GM04503 (cell line): Measurements from ENCODE around the gene TEX55.
"Not testable (repeated sequence)": the region's sequence is repeated elsewhere in the genome, so short reads cannot be mapped to it uniquely, and the experiment has no call there.

Experiments used
- DNase-seq: peaks from one replicate; pipeline ENCODE4 v3.0.0-alpha.2; 2012; ENCODE audit warnings: low read depth

The TEX55 gene

DNA sequence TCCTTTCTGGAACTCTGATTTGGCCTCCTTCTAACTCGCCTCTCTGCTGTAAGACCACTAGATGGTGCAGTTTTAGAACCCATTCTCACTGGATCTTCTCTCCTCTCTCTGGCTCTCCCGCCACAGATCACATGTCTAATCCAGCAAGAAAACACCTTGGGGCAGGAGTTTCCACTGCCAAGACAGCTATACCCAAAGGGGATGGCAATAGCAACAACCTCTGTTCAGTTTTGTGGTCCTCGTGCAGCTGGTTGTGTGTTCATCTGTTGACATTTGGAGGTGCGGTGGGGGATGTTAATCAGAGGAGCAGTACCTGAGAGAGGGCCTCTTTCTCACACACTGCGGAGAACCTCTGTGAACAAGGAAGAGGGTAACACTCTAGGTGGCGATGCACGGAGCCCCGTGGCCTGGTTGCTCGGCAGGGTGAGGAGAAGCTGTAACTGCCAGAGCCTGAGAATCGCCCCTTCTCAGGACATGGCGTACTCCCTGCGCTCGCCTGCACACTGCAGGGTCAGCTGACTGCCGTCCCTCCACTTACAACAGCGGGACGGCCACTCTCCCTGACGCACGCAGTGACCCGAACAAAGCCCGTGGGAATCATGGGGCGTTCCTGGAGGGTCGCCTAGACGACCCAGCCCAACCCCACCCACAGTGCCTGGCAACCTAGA, at the start of gene TEX55:
TSS of gene TEX55 (plus strand) at position 666 of the 668 bp plus-strand sequence. CDS start 25 bp downstream, outside the sequence.
- peak; percentile 12 for DNase-seq

DNA sequence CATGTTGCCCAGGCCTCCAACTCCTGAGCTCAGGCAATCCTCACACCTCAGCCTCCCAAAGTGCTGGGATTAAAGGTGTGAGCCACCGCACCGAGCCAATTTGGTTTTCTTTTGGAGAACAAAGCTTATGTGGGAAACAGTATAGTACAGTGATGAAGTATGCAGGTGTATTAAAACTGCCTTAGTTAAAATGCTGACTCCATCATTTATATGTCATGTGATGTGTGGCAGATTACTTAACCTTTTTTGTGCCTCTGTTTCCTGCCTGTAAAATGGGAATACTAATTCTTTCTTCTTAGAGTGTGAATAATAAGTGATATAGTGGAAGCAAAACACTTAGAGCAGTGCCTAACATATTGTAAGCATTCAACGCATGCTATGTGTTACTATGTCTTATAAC, 48.0 kb upstream of the TEX55 start:
- no peak for DNase-seq

DNA sequence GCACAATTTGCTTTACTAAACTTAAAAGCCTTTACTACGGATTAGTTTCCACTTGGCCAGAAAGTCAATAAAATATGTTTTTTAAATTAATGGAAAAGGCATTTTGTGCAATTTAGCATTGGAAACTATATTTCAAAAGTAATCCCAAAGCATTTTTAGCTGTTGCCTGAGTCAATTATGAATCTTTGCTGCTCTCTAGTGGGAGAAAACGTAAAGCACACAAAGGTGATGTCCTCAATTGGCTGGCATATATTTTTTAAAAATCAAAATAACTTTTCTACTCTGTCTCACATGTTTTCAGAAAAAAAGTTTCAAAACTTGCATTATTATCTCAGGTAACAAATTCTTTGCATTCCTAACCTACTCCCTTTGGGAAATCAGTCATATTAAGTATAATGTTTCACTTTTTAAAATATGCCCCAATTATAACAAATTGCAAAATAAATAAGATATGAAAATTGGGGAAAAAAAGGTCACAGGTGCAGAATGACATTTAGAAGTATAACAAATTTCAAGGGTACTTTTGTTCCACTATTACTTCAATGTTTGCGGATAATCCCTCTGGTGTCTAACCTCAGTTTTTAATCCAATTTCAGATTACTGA, 47.2 kb upstream of the TEX55 start:
- DNase-seq: peak; percentile 8

DNA sequence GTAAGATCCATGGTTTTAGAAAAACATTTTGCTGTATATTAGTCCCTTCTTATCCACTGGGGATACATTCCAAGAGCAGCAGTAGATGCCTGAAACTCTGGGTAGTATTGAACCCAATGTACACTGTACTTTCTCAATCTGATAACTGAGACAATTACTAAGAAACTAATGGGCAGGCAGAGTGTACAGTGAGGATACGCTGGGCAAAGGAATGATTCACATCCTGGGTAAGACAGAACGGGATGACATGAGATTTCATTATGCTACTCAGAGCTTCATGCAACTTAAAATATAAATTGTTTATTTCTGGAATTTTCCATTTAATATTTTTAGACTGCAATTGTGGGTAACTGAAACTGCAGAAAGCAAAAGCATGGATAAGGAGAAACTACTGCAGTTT, 46.2 kb upstream of the TEX55 start:
- DNase-seq: no peak

DNA sequence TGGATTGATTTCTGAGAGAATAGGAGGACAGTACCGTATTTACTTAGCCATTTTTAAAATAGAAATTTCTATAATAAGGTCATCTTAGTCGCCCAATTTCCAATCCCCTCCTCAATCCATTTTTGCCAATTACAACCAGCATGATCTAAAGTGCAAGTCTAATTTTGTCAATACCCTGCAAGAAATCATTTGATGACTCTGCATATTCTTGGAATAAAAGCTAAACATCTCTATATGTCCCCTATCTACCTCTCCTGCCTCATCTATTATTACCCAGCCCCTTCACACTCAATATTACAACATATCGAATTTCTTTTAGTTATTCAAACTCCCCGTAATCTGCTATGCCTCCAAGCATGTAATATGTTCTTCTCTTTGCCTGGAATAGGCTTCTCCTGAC, 41.9 kb upstream of the TEX55 start:
- no peak for DNase-seq

DNA sequence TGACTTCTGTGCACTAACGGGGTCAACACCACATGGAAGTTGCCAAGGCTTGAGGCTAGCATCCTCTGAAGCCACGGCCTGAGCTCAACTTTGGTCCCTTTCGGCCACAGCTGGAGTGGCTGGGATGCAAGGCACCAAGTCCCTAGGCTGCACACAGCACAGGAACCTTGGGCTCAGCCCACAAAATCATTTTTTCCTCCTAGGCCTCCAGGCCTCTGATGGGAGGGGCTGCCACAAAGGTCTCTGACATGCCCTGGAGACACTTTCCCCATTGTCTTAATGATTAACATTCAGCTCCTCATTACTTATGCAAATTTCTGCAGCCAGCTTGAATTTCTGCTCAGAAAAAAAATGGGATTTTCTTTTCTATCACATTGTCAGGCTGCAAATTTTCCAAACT, 27.6 kb upstream of the TEX55 start:
- DNase-seq: not testable (repeated sequence)

DNA sequence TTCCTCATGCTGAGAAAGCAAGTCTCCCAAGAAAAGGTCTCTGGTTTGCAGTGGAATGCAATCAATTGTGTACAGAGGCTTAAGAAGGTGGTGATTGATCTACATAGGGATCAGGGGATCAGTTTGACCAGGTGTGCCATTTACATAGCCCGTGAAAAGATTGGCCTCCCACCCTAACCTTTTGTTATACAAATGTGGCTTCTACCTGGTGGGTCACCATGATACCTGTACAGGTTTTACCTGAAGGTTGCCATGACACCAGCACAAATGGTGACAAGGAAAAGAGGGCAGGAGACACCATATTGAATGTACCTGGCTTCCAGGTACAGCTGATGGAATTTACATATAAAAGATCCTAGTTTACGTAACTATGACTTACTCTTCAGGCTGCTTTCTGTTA, 25.5 kb upstream of the TEX55 start:
- DNase-seq: no peak

- DNase-seq: no peak
Measured at GRCh38 chr3:119122350-119122749, 23.6 kb upstream of the TEX55 start.

GRCh38 chr3:119125342-119125741, 20.6 kb upstream of the TEX55 start:
- DNase-seq: no peak

GRCh38 chr3:119125742-119126504, 20.0 kb upstream of the TEX55 start:
- no peak for DNase-seq

- DNase-seq: not testable (repeated sequence)
Measured at GRCh38 chr3:119130291-119130690, 15.7 kb upstream of the TEX55 start.

- DNase-seq: not testable (repeated sequence)
Measured at GRCh38 chr3:119132291-119132690, 13.7 kb upstream of the TEX55 start.

DNA sequence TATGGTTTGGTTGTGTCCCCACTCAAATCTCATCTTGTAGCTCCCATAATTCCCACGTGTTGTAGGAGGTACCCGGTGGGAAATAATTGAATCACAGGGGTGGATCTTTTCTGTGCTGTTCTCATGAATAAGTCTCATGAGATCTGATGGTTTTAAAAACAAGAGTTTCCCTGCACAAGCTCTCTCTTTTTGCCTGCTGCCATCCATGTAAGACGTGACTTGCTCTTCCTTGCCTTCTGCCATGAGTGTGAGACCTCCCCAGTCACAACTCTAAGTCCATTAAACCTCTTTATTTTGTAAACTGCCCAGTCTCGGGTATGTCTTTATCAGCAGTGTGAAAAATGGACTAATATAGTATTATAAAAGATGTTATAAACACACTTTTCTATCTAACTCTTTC, 6.6 kb upstream of the TEX55 start:
- not testable (repeated sequence) for DNase-seq

DNA sequence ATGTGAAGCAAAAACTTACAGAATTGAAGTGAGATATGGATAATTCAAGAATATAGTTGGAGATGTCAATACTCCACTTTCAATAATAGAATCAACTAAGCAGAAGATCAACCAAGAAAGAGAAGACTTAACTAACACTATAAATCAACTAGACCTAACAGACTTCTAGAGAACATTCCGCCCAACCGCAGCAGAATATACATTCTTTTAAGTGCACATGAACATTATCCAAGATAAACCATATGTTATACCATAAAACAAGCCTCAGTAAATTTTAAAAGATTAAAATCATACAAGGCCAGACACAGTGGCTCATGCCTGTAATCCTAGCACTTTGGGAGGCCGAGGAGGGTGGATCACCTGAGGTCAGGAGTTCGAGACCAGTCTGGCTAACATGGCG, 5.5 kb upstream of the TEX55 start:
- no peak for DNase-seq

GRCh38 chr3:119145128-119145499, 851 bp upstream of the TEX55 start:
- DNase-seq: no peak

GRCh38 chr3:119146578-119147375, 812 bp downstream of the TEX55 start:
- no peak for DNase-seq

GRCh38 chr3:119147494-119147893, 1.5 kb downstream of the TEX55 start:
- DNase-seq: no peak

DNA sequence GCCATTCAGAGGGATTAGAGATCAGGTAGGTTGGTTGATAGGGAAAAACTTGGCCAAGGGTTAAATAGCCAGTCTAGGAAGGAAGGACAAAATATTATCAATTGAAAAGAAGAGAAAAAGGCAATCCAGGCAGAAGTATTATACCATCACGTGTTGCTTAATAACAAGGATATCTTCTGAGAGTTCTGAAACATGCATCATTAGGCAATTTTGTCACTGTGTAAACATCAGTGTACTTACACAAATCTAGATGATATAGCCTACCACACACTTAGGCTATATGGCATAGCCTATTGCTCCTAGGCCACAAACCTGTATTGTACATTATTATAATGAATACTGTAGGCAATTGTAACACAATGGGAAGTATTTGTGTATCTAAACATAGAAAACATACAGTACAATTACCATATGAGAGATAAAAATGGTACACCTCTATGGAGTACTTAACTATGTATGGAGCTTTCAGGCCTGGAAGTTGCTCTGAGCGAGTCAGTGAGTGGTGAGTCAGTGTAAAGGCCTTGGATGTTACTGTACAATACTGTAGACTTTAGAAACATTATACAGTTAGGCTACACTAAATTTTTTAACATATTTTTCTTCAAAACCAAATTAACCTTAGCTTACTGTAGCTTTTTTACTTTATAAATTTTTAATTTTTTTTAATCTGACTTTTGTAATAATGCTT, 2.7 kb downstream of the TEX55 start:
- no peak for DNase-seq

DNA sequence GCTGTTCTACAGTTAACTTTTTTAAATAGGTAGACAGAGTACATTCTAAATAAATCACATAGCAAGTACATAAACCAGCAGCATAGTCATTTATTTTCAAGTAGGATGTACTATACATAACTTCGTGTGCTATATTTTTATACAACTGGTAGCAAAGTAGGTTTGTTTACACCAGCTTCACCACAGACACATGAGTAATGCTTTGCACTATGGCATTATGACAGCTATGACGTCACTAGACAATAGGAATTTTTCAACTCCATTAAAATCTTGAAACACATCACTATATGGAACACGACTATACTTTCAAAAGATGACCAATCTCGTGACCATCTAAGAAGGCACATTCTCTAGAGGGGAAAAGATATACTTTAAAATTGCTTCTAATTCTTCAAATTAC, 3.5 kb downstream of the TEX55 start:
- DNase-seq: no peak

DNA sequence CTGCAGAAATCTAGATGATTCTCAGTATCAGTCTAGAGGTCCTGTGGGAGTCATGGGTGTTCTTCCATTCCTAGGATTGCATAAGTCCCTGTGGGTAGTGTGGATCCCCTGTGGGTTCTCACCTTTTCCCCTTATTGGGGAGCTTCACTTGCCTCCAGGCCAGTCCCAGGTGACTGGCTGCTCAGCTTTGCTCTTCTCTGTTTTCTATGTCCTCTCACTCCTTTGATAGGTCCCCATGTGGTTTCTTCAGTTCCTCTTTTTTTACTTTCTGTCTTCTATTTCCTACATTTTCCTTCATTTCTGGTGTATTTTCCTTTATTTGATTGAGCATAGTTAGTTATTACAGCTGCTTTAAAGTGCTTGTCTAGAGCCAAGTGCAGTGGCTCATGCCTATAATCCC, 10.9 kb downstream of the TEX55 start:
- DNase-seq: no peak

- DNase-seq: no peak
Measured at GRCh38 chr3:119157971-119158370, 12.0 kb downstream of the TEX55 start.

GRCh38 chr3:119160361-119160760, 14.4 kb downstream of the TEX55 start:
- no peak for DNase-seq
